GM12801 (cell line): Measurements from ENCODE around the gene ARFGAP1.

Experiments
- TF ChIP-seq, protein P1 (sequence below): IDR thresholded peaks from one replicate; pipeline ENCODE4 v1.5.1; 2011; ENCODE audit warnings: control low read depth; ENCODE audit not compliant: insufficient read length; ENCODE audit errors: extremely low read depth

Gene ARFGAP1

DNA sequence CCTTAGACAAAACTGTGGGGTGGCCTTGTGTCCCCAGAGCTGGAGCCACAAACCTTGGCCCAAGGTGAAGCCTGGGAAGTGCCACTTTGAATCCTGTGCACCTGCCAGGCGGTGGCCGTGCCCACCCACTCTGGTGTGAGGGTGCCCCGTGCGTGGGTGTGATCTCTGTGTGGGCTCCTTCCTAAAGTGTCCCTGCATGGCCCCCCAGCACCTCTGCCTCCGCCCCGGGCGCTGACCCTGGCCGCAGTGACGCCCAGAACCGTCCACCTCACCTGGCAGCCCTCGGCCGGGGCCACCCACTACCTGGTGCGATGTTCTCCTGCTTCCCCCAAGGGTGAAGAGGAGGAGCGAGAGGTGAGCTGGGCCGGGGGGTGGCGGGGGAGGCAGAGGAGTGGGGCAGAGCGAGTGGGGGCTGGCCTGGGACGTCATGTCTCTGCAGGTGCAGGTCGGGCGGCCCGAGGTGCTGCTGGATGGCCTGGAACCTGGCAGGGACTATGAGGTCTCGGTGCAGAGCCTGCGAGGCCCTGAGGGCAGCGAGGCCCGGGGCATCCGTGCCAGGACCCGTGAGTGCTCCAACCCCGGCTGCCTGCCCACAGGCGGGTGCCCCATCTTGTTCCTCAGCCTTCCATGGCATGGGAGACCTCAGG is 38.7 kb downstream of the ARFGAP1 start:
- TF ChIP-seq, protein P1, sequence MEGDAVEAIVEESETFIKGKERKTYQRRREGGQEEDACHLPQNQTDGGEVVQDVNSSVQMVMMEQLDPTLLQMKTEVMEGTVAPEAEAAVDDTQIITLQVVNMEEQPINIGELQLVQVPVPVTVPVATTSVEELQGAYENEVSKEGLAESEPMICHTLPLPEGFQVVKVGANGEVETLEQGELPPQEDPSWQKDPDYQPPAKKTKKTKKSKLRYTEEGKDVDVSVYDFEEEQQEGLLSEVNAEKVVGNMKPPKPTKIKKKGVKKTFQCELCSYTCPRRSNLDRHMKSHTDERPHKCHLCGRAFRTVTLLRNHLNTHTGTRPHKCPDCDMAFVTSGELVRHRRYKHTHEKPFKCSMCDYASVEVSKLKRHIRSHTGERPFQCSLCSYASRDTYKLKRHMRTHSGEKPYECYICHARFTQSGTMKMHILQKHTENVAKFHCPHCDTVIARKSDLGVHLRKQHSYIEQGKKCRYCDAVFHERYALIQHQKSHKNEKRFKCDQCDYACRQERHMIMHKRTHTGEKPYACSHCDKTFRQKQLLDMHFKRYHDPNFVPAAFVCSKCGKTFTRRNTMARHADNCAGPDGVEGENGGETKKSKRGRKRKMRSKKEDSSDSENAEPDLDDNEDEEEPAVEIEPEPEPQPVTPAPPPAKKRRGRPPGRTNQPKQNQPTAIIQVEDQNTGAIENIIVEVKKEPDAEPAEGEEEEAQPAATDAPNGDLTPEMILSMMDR = no peak

DNA sequence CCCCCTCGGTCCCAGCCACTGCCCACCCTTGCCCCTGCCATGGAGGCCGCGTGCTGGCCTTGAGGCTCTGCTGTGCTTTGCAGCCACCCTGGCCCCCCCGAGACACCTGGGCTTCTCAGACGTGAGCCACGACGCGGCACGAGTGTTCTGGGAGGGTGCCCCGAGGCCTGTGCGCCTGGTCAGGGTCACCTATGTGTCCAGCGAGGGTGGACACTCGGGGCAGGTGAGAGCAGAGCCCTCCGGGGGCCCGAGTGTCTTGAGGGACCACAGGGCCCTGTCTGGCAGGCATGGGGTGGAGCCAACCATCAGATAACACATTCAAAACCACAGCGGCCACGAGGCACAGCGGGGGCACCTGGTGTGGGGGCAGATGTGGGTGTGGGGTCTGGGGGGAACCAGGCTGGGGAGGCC is 39.2 kb downstream of the ARFGAP1 start:
- TF ChIP-seq, protein P1 = no peak

DNA sequence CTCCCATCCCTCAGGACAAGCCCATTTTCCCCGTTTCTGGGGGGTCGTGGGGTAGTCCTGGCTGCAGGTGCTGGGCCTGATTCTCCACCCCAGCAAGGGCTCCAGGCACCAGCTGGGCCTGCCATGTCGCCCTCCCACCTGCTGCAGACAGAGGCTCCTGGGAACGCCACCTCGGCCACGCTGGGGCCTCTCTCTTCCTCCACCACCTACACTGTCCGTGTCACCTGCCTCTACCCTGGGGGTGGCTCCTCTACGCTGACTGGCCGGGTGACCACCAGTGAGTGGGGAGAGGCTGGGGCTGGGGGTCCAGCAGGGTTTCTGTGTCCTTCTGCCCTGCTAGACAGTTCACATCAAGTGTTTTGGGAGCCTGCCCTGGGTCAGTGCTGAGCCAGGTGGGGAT is 39.7 kb downstream of the ARFGAP1 start:
- TF ChIP-seq, protein P1 = no peak

DNA sequence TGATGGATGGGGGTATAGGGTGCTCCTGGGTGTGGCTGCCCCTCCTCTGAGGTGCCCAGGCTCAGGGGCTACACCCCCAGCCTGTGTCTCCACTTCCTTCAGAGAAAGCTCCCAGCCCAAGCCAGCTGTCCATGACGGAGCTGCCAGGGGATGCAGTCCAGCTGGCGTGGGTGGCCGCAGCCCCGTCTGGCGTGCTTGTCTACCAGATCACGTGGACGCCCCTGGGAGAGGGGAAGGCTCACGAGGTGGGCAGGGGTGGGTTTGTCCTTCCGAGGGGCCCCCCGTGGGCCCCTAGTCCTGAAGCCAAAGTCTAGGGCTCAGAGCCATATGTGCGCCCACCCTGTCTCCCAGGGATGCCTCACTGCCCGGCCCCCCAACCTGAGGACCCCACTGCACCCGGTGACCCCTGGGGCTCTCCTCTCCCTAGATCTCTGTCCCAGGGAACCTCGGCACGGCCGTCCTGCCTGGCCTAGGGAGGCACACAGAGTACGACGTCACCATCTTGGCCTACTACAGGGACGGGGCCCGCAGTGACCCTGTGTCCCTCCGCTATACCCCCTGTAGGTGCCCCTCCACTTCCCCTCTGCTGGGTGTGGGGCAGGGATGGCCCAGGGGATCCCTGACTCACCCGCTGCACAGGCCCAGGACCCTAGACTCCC is 40.2 kb downstream of the ARFGAP1 start:
- TF ChIP-seq, protein P1 = no peak

DNA sequence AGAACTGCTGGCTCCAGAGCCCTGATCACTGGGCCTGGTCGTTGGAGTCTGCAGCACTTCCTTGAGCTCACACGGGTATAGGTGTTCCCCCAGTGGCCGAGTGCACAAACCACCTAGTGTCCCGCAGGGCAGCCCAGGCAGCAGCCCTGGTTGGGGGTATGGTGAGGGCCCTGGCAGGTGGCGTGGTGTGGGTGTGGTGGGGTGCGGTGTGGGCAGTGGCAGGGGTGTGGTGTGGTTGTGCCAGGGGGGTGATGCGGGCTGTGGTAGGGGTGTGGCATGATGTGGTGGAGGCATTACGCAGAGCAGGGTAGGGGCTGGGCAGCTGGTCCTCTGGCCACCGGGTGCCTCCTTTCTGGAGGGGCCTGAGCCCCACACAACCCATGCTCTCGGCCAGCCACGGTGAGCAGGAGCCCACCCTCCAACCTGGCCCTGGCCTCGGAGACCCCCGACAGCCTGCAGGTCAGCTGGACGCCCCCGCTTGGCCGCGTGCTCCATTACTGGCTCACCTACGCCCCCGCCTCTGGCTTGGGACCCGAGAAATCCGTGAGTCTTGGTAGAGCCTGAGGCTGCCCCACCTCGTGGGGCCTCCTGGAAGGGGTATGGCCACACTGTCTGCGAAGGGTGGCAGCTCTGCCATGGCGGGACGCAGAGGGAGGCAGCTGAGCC is 40.9 kb downstream of the ARFGAP1 start:
- TF ChIP-seq, protein P1 = no peak

DNA sequence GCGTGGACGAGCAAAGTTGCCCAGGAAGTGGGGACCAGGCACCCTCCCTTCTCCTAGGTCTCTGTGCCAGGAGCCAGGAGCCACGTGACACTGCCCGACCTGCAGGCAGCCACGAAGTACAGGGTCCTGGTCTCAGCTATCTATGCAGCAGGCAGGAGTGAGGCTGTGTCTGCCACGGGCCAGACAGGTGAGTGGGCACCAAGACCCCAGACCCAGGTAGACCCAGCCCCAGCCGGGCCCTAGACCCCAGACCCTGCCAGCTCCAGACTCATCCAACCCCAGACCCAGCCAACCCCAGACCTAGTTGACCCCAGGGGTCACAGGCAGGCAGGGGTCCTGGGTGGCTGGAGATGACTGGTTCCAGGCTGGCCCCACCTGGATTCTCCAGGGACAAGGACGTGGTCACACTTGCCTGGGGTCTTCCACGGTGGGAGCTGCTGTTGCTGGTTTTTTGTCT is 41.4 kb downstream of the ARFGAP1 start:
- TF ChIP-seq, protein P1 = no peak

DNA sequence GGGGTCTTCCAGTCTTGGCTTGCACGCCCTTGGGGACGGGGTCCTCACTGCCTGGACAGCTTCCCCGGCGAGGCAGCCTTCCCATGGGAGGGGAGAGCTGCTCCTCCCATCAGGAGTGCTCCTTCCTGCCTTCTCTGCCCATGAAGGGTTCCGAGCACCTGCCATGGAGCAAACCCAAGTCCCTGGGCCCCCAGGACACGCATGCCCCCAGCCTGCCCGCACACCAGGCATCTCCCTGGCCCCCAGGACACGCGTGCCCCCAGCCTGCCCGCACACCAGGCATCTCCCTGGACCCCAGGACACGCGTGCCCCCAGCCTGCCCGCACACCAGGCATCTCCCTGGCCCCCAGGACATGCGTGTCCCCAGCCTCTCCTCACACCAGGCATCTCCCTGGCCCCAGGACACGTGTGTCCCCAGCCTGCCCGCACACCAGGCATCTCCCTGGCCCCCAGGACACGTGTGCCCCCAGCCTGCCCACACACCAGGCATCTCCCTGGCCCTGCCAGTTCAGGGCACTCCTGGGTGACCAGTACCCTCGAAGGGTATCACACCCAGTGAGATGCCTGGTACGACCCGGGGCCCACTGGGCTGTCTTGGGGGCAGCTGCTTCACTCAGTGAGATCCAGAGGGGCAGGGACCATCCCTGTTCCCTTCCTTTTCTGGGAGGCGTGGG is 42.1 kb downstream of the ARFGAP1 start:
- TF ChIP-seq, protein P1 = no peak
